Measurements from ENCODE around the gene ATP2C2. TPM values are rescaled to one million over a fixed set of nuclear protein-coding genes. Genes with fewer than 3 reads are reported as not detected.

Gene ATP2C2
- total RNA-seq, 4 donors from 2014 or later, result 1.3 TPM; not detected in 3

- no peak for ATAC-seq (ENCODE audit: low FRiP score)
- TF ChIP-seq CTCF (IDR thresholded peaks at IDR 0.05), result no peak
- no peak for DNase-seq (ENCODE audit: low spot score)
Measured at GRCh38 chr16:84411768-84412167, 43.4 kb downstream of the ATP2C2 start.

- ATAC-seq (ENCODE audit: low FRiP score) (no peak), DNase-seq (ENCODE audit: low spot score) (no peak)
- TF ChIP-seq CTCF (IDR thresholded peaks at IDR 0.05), result no peak
Measured at GRCh38 chr16:84412262-84412661, 43.9 kb downstream of the ATP2C2 start.

GRCh38 chr16:84413244-84414004, 45.1 kb downstream of the ATP2C2 start:
- TF ChIP-seq CTCF (IDR thresholded peaks at IDR 0.05), result no peak
- DNase-seq (ENCODE audit: low spot score) (no peak), ATAC-seq (ENCODE audit: low FRiP score) (no peak)

- no peak for TF ChIP-seq CTCF (IDR thresholded peaks at IDR 0.05)
- ATAC-seq (ENCODE audit: low FRiP score), result no peak
- no peak for DNase-seq (ENCODE audit: low spot score)
Measured at GRCh38 chr16:84414789-84415326, 46.5 kb downstream of the ATP2C2 start.

- no peak for DNase-seq (ENCODE audit: low spot score)
- ATAC-seq (ENCODE audit: low FRiP score), result no peak
- no peak for TF ChIP-seq CTCF (IDR thresholded peaks at IDR 0.05)
Measured at GRCh38 chr16:84416407-84417321, 48.3 kb downstream of the ATP2C2 start.

GRCh38 chr16:84418056-84418849, 49.9 kb downstream of the ATP2C2 start:
- no peak for ATAC-seq (ENCODE audit: low FRiP score)
- TF ChIP-seq CTCF (IDR thresholded peaks at IDR 0.05), result no peak
- DNase-seq (ENCODE audit: low spot score), result no peak
